H1 (cell line): ENCODE results near the gene FOXP4. TPM values are rescaled to one million over a fixed set of nuclear protein-coding genes. Genes with fewer than 3 reads are reported as not detected.

Experiments used
- CTCF ChIA-PET: fragments of 300-600 bp; sonication (Branson Sonifier 250); formaldehyde crosslinking; loops from one replicate; lab custom pipeline; 2021; ENCODE audit not compliant: partially characterized antibody; lab: Charles Lee
- POLR2A ChIA-PET: fragments of 300-600 bp; sonication (Branson Sonifier 250); formaldehyde crosslinking; loops from one replicate; lab custom pipeline; 2021; ENCODE audit warnings: inconsistent platforms; ENCODE audit not compliant: partially characterized antibody; lab: Charles Lee
- DNase-seq, 2 experiments: peaks; one replicate each; pipeline versions ENCODE4 v3.0.0 to v3.0.0-alpha.2; 2010 to 2022; ENCODE audit warnings: low spot score in 2 of 2, low read depth in 1 of 2, mixed read lengths in 1 of 2
- FAIRE-seq: peaks from 2 replicates; lab custom pipeline; 2011; peaks lifted over from hg19 to GRCh38; lab: Jason Lieb, UNC
- H2AFZ ChIP-seq: 2 replicates; pipeline ENCODE4 v1.8.1; 2012; ENCODE audit warnings: low read length, inconsistent platforms
- H2AK5ac ChIP-seq: 2 replicates; pipeline ENCODE4 v1.6.1; 2013; ENCODE audit warnings: low read depth, low read length
- H2BK120ac ChIP-seq: replicated peaks from 2 replicates; pipeline ENCODE3; 2013; ENCODE audit warnings: low read depth, low read length, inconsistent platforms
- H2BK12ac ChIP-seq: 2 replicates; pipeline ENCODE4 v1.6.1; 2013; ENCODE audit warnings: low read depth, low read length
- H2BK15ac ChIP-seq: 2 replicates; pipeline ENCODE4 v1.6.1; 2013; ENCODE audit warnings: low read length
- H2BK20ac ChIP-seq: 2 replicates; pipeline ENCODE4 v1.6.1; 2013; ENCODE audit warnings: low read length
- H2BK5ac ChIP-seq: 2 replicates; pipeline ENCODE4 v1.6.1; 2013; ENCODE audit warnings: low read depth, low read length
- H3K14ac ChIP-seq: 2 replicates; pipeline ENCODE4 v1.6.1; 2013; ENCODE audit warnings: inconsistent platforms; ENCODE audit not compliant: insufficient read length
- H3K18ac ChIP-seq: 2 replicates; pipeline ENCODE4 v1.6.1; 2013; ENCODE audit warnings: low read length; ENCODE audit errors: extremely low read depth
- H3K23ac ChIP-seq: 2 replicates; pipeline ENCODE4 v1.6.1; 2013; ENCODE audit warnings: inconsistent platforms; ENCODE audit not compliant: insufficient read length
- H3K23me2 ChIP-seq: 2 replicates; pipeline ENCODE4 v1.6.1; 2013; ENCODE audit warnings: low read depth, low read length
- H3K27ac ChIP-seq: 2 replicates; pipeline ENCODE4 v1.6.1; 2011; ENCODE audit warnings: low read depth, low read length, inconsistent platforms
- H3K27me3 ChIP-seq, 4 experiments: replicated peaks in 1 of 4; 1 replicate in 1 of 4; 2 replicates in 3 of 4; pipeline versions ENCODE4 v1.6.1 to v1.8.1; 2011 to 2013; ENCODE audit warnings: low read length in 3 of 4, mild to moderate bottlenecking in 3 of 4, inconsistent platforms in 2 of 4, mixed read lengths in 2 of 4, moderate library complexity in 1 of 4; ENCODE audit not compliant: control insufficient read depth in 3 of 4, insufficient read depth in 3 of 4; ENCODE audit errors: extremely low read depth in 1 of 4
- H3K36me3 ChIP-seq, 4 experiments: 2 replicates each; pipeline versions ENCODE4 v1.6.1 to v1.8.1; 2011 to 2013; ENCODE audit warnings: mild to moderate bottlenecking in 4 of 4, low read length in 3 of 4, moderate library complexity in 2 of 4, control low read depth in 1 of 4, inconsistent platforms in 1 of 4; ENCODE audit not compliant: insufficient read depth in 4 of 4, control insufficient read depth in 2 of 4
- H3K4ac ChIP-seq: replicated peaks from 2 replicates; pipeline ENCODE3; 2013; ENCODE audit warnings: low read length, low read depth, mixed read lengths, inconsistent platforms; ENCODE audit not compliant: insufficient read length
- H3K4me1 ChIP-seq, 4 experiments: replicated peaks in 1 of 4; 1 replicate in 1 of 4; 2 replicates in 3 of 4; pipeline versions ENCODE4 v1.6.1 to v1.8.1; 2011 to 2013; ENCODE audit warnings: low read length in 3 of 4, inconsistent platforms in 2 of 4, mixed read lengths in 1 of 4; ENCODE audit not compliant: insufficient read depth in 4 of 4, control insufficient read depth in 3 of 4
- H3K4me2 ChIP-seq, 2 experiments: 2 replicates each; pipeline versions ENCODE4 v1.6.1 to v1.8.1; 2011 to 2013; ENCODE audit warnings: low read depth in 2 of 2, low read length in 2 of 2, control low read depth in 1 of 2, inconsistent platforms in 1 of 2, mild to moderate bottlenecking in 1 of 2; ENCODE audit not compliant: insufficient read depth in 1 of 2
- H3K4me3 ChIP-seq, 4 experiments: fragments of 200-600, 300-600 bp in 1 of 4; sonication (generic), shearing (Covaris generic), sonication (Bioruptor Twin) in 1 of 4; 2 replicates each; pipeline versions ENCODE4 v1.5.1 to v1.8.1; 2011 to 2016; ENCODE audit warnings: low read length in 4 of 4, low read depth in 3 of 4, control low read depth in 2 of 4, inconsistent platforms in 2 of 4, mild to moderate bottlenecking in 2 of 4, mixed read lengths in 1 of 4, moderate library complexity in 1 of 4; ENCODE audit not compliant: insufficient read depth in 2 of 4; ENCODE audit errors: extremely low read depth in 1 of 4
- H3K56ac ChIP-seq: replicated peaks from 2 replicates; pipeline ENCODE3; 2013; ENCODE audit warnings: low read depth, mild to moderate bottlenecking, mixed read lengths, low read length, inconsistent platforms; ENCODE audit not compliant: insufficient read length
- H3K79me1 ChIP-seq: 2 replicates; pipeline ENCODE4 v1.6.1; 2013; ENCODE audit warnings: low read depth, low read length, control low read depth
- H3K79me2 ChIP-seq, 2 experiments: 2 replicates each; pipeline versions ENCODE4 v1.6.1 to v1.8.1; 2012 to 2013; ENCODE audit warnings: low read length in 2 of 2, mild to moderate bottlenecking in 2 of 2, inconsistent platforms in 1 of 2; ENCODE audit not compliant: insufficient read depth in 2 of 2, control insufficient read depth in 1 of 2
- H3K9ac ChIP-seq, 4 experiments: replicated peaks in 1 of 4; 1 replicate in 1 of 4; 2 replicates in 3 of 4; pipeline versions ENCODE4 v1.6.1 to v1.8.1; 2011 to 2013; ENCODE audit warnings: low read depth in 3 of 4, low read length in 3 of 4, control low read depth in 2 of 4, mild to moderate bottlenecking in 2 of 4, moderate library complexity in 2 of 4, inconsistent platforms in 1 of 4; ENCODE audit errors: extremely low read depth in 1 of 4
- H3K9me3 ChIP-seq, 2 experiments: 2 replicates each; pipeline versions ENCODE4 v1.6.1 to v1.8.1; 2012 to 2013; ENCODE audit warnings: mild to moderate bottlenecking in 2 of 2, moderate library complexity in 2 of 2, control low read depth in 1 of 2, inconsistent platforms in 1 of 2, low read depth in 1 of 2, low read length in 1 of 2, mixed read lengths in 1 of 2; ENCODE audit not compliant: insufficient read depth in 2 of 2
- H4K20me1 ChIP-seq, 2 experiments: replicated peaks in 1 of 2; 2 replicates each; pipeline versions ENCODE3 to v1.8.1; 2011 to 2013; ENCODE audit warnings: inconsistent platforms in 2 of 2, low read length in 2 of 2, mild to moderate bottlenecking in 1 of 2; ENCODE audit not compliant: insufficient read depth in 2 of 2, control insufficient read depth in 1 of 2
- H4K5ac ChIP-seq: 2 replicates; pipeline ENCODE4 v1.6.1; 2013; ENCODE audit warnings: low read length, low read depth, mixed read lengths, inconsistent platforms; ENCODE audit not compliant: insufficient read length
- H4K8ac ChIP-seq: 2 replicates; pipeline ENCODE4 v1.8.0; 2013; ENCODE audit warnings: mild to moderate bottlenecking, moderate library complexity, low read length, inconsistent platforms; ENCODE audit not compliant: insufficient read depth; ENCODE audit errors: extremely low read depth
- H4K91ac ChIP-seq: replicated peaks from 2 replicates; pipeline ENCODE3; 2013; ENCODE audit warnings: low read length, mixed read lengths, inconsistent platforms; ENCODE audit not compliant: insufficient read length
- ATF3 ChIP-seq: IDR thresholded peaks from 2 replicates; pipeline ENCODE4 v1.6.1; 2011; ENCODE audit warnings: low read depth, mild to moderate bottlenecking, low read length; ENCODE audit not compliant: insufficient read depth
- E2F6 ChIP-seq: IDR thresholded peaks from 2 replicates; pipeline ENCODE4 v1.6.1; 2012; ENCODE audit warnings: inconsistent platforms
- FOSL1 ChIP-seq: IDR thresholded peaks from 2 replicates; pipeline ENCODE4 v1.6.1; 2011; ENCODE audit warnings: mild to moderate bottlenecking, low read depth, low read length, moderate library complexity; ENCODE audit not compliant: insufficient read depth
- KDM5A ChIP-seq: fragments of 200-600 bp; IDR thresholded peaks from 2 replicates; pipeline ENCODE4 v1.7.1; 2012; ENCODE audit warnings: mild to moderate bottlenecking, low read length, inconsistent platforms, mixed read lengths
- PHF8 ChIP-seq: fragments of 200-600 bp; sonication (generic); conservative IDR thresholded peaks from 2 replicates; pipeline ENCODE4 v1.7.1; 2012; ENCODE audit warnings: low read depth, mild to moderate bottlenecking, inconsistent platforms, low read length, moderate library complexity
- POLR2A ChIP-seq, 2 experiments: IDR thresholded peaks; 1 replicate in 1 of 2; 2 replicates in 1 of 2; pipeline ENCODE4 v1.6.1; 2011; ENCODE audit warnings: low read depth in 2 of 2, low read length in 2 of 2, mild to moderate bottlenecking in 2 of 2; ENCODE audit errors: control extremely low read depth in 1 of 2
- RXRA ChIP-seq: IDR thresholded peaks from 2 replicates; pipeline ENCODE4 v1.6.1; 2011; ENCODE audit warnings: low read depth, mild to moderate bottlenecking, low read length, moderate library complexity; ENCODE audit not compliant: insufficient read depth
- SIX5 ChIP-seq: IDR thresholded peaks from 2 replicates; pipeline ENCODE4 v1.6.1; 2011; ENCODE audit warnings: mild to moderate bottlenecking, low read depth, low read length
- SP1 ChIP-seq: IDR thresholded peaks from 2 replicates; pipeline ENCODE4 v1.6.1; 2011; ENCODE audit warnings: low read depth, low read length
- SRF ChIP-seq: IDR thresholded peaks from 2 replicates; pipeline ENCODE4 v1.6.1; 2011; ENCODE audit warnings: mild to moderate bottlenecking, low read depth, low read length, moderate library complexity
- ZNF274 ChIP-seq: IDR thresholded peaks from 2 replicates; pipeline ENCODE4 v1.7.0; 2012; ENCODE audit warnings: low read length, borderline replicate concordance; ENCODE audit errors: extremely low read depth
- WGBS, 2 experiments: shearing (Covaris generic) in 1 of 2; methylation state at CpG; one replicate each; pipeline versions ENCODE4 v1.1.6 to v1.1.7; 2013 to 2015; ENCODE audit warnings: low lambda C conversion rate in 2 of 2, mixed read lengths in 2 of 2, inconsistent platforms in 1 of 2, low coverage in 1 of 2, missing lambda C conversion rate in 1 of 2; ENCODE audit not compliant: insufficient replicate concordance in 2 of 2, insufficient coverage in 1 of 2, insufficient read length in 1 of 2; ENCODE audit errors: extremely low coverage in 1 of 2, missing lambda C conversion rate in 1 of 2; 5-methylcytosine and 5-hydroxymethylcytosine counted together
- polyA plus RNA-seq, 7 experiments: library from polyadenylated mRNA; depleted of rRNA in 3 of 7; stranded (reverse) in 5 of 7; unstranded in 2 of 7; fragments of >200 nt in 5 of 7; fragments of 200-250 nt in 2 of 7; gene quantifications; 1 replicate in 5 of 7; 2 replicates in 1 of 7; 4 replicates in 1 of 7; pipeline versions ENCODE4 v1.2.1 to v1.2.3, GENCODE V29; 2011 to 2013; ENCODE audit warnings: missing spikeins in 2 of 7, mixed read lengths in 2 of 7
- total RNA-seq: library from RNA; stranded (reverse); fragmentation: NEBNext Ultra II Directional; extraction: Animal tissue kit (Norgen Biotek cat#: 25700); gene quantifications from 2 replicates; pipeline ENCODE4 v1.2.1, GENCODE V29; 2021

Gene FOXP4
- total and polyA plus RNA-seq, 2 of the 8 experiments (the other 6 are each of a cell fraction or from before 2014, with no cell fraction given): 4.8 to 13.3 TPM

GRCh38 chr6:41597246-41598000, 51.2 kb downstream of the FOXP4 start:
- Histone ChIP-seq H2AK5ac (peak overlapping the region; percentile 24; the same call in 1 of the 2 replicates), H2BK120ac (no peak overlapping the region), H2BK5ac (0 out of 2 replicates have a peak overlapping the region, but pooled peaks have one; percentile 63), H3K23me2 (no peaks in the 10 kb centered on the region), H3K4me2 (no peak overlapping the region), H3K4me3 (no peak overlapping the region)
- no peak for DNase-seq
- no peak for FAIRE-seq
- TF ChIP-seq FOSL1: no peak
- TF ChIP-seq KDM5A: no peak
- no peak for TF ChIP-seq RXRA
- no peak for TF ChIP-seq SP1
- no peak for TF ChIP-seq ZNF274
- no peak for TF ChIP-seq E2F6
- TF ChIP-seq ATF3: no peak
- TF ChIP-seq SRF: no peak
- no peak for TF ChIP-seq PHF8
- no peak for TF ChIP-seq POLR2A (IDR thresholded peaks at IDR 0.05; ENCODE audit: control extremely low read depth in 1 of 2, low read depth in 2 of 2, low read length in 2 of 2)
- TF ChIP-seq SIX5: no peak
- TF ChIP-seq, all 59 proteins: peak for 0
- H4K91ac ChIP-seq: no peak overlapping the region
- H2AFZ ChIP-seq: no peak overlapping the region
- H4K20me1 ChIP-seq: peaks cover 0 to 2% of the 10 kb centered on the region in 2 experiments
- H3K79me1 ChIP-seq: no peaks in the 10 kb centered on the region
- no peak overlapping the region for H2BK20ac ChIP-seq
- H4K8ac ChIP-seq: no peak overlapping the region
- H3K9ac ChIP-seq: no peak overlapping the region
- 83% methylated on average over 11 of the region's 19 CpGs; no CpG with 5 or more reads in 1 of the 2 experiments for WGBS, 2 experiments
- no peak overlapping the region for H3K14ac ChIP-seq
- ChIA-PET POLR2A (interaction anchor here (0.6 to 1.2 kb wide), 6 partner anchors 12 to 197 kb away, joined by 3 to 4 read pairs (median 3); no protein-coding TSS in a partner anchor), CTCF (interaction anchor here (0.6 to 27.7 kb wide), 16 partner anchors 8 to 227 kb away, joined by 3 to 361 read pairs (median 6); no protein-coding TSS in a partner anchor)
- H3K56ac ChIP-seq: no peak overlapping the region
- no peak overlapping the region for H3K23ac ChIP-seq
- H3K27ac ChIP-seq: no peak overlapping the region
- no peaks in the 10 kb centered on the region for H3K9me3 ChIP-seq
- no peaks in the 10 kb centered on the region for H3K79me2 ChIP-seq
- no peaks in the 10 kb centered on the region for H3K27me3 ChIP-seq
- no peak overlapping the region for H4K5ac ChIP-seq
- H2BK15ac ChIP-seq: no peak overlapping the region
- no peak overlapping the region; the same call in none of the 2 replicates for H3K18ac ChIP-seq
- H2BK12ac ChIP-seq: no peak overlapping the region
- peaks cover 0 to 27% (median 16%) of the 10 kb centered on the region in 4 experiments; a peak in 6 of 7 replicates for H3K4me1 ChIP-seq
- no peak overlapping the region for H3K4ac ChIP-seq
- H3K36me3 ChIP-seq: no peaks in the 10 kb centered on the region
